GM18861 (cell line): Measurements from ENCODE around the gene SH3RF3.

ENCODE experiments used
- ATAC-seq: cut with Tn5 transposase; IDR thresholded peaks from one replicate; pipeline ENCODE4 v1.9.1; 2021; ENCODE audit not compliant: unreplicated experiment

Gene SH3RF3

DNA sequence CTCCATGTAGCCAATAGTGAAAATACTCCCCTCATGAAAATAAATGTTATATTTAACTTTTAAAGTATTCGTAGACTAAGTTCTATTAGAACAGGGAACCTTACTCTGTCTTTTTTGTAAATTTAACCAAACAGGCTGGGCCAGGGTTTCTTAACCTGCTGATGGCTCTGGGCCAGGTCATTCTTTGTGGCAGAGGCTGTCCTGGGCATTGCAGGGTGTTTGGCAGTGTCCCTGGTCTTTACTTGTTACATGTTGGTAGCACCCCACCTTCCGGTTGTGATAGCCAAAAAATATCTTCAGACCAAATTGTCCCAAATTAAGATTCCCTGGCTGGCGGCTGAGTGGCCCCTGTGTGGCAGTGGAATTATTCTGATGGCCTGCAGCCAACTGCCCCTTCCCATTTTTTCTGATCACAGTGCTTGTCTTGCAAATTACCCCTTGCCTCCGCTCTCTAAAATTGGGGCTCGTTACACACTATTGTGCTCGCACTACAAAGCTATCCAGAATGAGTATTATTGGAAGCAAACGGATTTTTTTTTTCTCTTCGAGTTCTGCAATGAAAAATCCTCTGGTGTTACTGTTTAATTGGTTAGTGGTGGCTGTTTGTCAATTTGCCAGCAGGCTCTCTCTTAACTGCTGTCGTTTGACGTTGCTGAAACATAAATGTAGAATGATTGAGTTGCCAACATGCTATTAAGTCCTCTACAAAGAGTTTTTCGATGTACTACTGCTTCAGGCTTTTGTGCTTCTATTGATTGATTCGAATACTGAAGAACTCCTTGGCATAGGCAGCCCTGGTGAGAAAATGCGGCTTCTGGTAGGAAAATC is 216.9 kb downstream of the SH3RF3 start:
- no peak for ATAC-seq

DNA sequence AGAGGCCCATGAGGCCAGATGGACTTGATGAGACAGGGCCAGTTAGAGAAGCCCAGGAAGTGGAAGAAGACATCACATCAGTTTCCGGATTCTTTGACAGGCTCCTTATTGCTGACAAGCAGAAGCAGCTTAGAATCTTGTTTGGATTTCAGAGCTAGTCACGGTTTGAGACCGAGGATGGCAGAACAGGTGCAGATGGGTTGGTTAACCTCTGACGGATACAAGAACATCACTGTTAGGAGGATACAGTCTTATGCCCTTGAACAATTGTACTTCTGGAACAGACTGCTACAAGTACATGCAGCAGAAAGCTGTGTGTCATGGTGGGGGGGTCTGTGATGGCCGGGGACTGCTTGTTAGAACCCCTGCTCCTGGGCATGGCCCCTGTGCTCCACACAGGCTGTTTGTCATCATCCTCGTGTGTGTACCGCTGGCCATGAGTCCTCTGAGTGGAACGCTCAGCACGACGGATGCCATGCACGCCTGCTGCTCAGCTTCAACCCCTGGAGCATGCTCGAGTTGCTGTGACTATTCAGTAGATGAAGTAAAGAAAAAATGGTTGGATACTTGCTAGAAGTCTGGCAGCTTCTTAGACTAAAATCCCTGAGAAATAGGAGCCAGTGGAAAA is 217.7 kb downstream of the SH3RF3 start:
- no peak for ATAC-seq

GRCh38 chr2:109347626-109348025 is 218.6 kb downstream of the SH3RF3 start:
- no peak for ATAC-seq

GRCh38 chr2:109348190-109348589 is 219.2 kb downstream of the SH3RF3 start:
- no peak for ATAC-seq

DNA sequence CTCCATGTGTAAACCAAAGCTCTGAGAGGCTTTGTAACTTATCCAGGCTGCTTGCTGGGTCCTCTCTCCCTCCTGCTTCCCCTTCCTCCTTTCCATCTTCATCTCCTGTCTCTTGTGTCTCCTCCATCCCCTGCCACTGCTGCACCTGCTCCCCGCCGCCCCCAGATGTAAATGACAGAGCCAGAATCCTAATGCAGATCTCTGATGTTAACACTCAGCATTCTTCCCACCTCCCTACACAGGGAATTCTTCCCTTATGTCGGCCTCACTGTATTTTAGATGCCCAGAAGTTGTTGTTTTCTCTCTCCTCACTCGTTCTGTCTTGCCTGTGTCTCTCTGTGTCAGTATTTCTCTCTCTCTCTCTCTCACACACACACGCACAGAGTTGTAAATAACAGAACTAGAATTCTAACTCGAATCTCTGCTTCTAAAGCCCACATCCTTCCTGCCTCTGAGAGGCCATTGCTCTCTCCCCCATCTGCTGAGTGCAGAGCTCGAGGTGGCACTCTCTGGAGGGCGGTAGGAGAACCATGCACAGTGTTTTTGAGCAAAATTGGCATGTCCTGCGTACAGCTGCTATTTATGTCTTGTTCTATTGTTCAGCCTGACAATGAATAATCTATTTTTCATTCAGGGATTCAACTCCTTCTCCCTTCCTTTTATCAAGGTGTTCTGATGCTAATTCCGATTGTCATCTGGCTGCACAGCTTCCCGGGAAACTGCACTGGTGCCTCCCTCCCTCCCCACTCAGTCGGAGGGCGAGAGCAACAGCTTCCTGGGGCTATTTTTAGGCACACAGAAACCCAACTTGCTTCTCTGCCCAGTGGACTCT is 219.9 kb downstream of the SH3RF3 start:
- ATAC-seq: peak; percentile 84

DNA sequence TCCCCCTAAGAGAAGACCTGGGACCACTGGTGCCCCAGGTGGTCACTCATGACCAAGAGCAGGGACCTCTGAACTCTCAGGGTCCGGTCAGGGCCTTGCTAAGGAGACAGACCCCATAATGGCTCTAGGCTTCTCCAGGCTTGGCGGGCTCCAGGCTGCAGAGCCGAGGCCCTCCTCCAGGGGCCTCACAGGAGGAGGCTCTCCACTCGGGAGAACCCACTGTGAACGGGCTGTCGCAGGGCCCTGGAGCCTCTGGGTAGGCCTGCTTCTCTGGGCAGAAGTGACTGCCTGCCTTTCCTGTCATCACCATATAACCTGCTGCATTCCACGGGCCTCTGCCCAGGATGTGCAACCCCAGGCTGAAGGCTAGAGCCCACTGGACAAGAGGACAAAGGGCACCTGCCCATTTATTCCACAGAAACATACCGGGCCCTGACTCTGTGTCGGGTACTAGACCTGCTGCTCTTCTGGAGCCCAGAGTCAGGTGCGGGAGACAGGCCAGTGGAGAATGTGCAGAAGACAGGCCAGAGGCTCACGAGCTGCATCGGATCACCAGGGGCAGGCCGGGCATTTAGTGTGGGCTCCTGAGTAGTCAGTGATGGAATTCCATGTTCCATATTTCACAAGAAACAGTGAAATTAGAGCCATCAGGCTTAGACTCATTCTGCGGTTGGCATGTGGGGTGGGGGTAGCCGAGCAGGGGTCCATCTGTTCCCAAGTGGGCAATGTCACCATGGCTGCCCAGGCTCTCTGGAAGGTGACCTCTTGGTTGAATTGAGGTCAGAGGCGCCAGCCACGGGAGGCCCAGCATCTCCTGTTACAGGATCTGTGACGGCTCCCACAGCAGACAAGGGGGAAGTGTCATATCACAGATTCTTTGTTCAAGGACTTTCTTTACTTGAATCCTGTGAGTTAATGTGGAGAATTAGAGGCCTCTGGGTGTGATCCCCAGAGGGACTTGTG is 220.8 kb downstream of the SH3RF3 start:
- no peak for ATAC-seq

DNA sequence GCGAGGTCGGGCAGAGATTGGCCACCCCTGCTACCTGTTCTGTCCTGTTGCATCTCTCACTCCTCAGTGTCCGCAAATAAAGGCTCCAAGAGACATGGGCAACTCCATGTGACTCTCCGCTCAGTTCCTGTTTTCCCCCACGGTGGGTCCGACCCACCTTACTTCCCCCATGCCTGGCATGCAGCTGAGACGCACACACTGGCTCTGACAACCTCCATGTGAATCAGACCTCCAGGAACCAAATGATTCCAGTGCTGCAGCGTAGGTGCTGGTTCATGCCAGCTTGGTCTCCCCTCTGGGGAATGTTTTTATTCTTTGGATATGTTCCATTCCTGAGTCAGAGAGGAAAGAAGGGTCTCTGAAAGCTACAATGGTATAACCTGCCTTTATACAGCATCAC is 221.5 kb downstream of the SH3RF3 start:
- no peak for ATAC-seq

DNA sequence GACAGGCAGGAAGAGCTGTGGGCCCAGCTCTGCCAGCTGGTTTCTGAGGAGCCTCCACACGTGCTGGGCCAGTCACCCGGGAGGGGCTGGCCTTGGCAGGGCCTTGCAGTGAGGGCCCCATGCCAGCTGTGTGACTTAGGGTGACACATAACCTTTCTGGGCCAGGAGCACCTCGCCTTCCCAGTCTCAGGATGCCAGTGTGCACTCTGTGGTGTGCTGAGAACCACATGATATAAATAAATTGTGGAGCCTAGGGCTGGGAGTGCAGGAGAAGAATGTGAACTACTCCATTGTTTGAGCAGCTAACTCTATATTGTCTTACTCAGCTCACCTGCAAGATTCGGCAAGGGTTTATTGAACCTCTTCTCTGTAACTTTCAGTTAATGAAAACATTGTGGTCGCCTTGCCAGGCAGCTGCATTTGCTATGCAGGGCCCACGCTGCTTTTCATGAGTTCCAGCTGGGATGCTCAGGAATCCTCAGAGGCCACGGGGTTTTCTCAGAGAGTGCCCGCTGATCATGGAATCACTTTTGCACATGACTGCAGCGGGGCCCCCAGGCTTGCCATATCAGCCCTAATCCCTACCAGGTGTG is 222.3 kb downstream of the SH3RF3 start:
- ATAC-seq: no peak

DNA sequence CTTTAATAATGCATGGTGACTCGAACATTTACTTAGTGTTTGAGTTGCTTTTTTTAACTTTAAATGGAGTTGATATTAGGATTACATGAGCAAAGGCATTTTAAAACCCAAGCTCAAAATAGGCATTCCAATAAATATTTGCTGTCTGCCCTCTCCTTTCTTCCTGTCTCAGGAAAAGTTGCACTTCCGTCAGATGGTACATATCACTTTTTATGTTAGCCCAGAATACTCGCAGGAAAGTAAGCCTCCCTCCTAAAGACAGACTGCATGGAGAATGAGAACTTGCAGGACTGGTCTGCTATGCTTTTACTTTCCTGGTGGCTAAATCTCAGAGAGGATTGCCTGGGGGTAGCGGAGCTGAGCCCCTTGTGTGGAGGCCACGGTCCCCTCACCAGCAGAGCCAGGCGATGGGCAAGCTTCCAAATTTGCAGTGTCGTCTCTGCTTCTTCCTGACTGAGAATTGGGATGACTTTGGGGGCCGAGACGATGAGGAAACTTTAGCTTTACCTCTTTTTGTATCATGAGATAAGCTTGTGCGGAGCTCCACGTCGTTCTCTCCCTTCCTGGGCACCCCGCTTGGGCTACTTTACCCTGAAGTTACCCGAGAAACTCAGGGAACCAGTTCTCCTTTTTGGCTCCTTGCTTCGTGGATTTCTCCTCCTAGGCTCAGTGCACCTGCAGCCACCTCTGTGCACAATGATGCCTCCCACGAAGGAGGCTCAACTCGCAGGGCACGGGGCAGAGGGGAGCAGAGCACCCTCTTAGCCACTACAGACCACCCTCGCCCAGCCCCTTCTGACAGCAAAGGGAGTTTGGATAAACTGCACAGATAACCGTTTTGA is 223.3 kb downstream of the SH3RF3 start:
- ATAC-seq: no peak

GRCh38 chr2:109352898-109353689 is 224.1 kb downstream of the SH3RF3 start:
- ATAC-seq: no peak

- no peak for ATAC-seq
Measured at GRCh38 chr2:109353806-109354745, 225.1 kb downstream of the SH3RF3 start.

GRCh38 chr2:109355192-109355843 is 226.3 kb downstream of the SH3RF3 start:
- no peak for ATAC-seq

GRCh38 chr2:109356324-109357035 is 227.5 kb downstream of the SH3RF3 start:
- no peak for ATAC-seq

GRCh38 chr2:109364217-109364616 is 235.2 kb downstream of the SH3RF3 start:
- ATAC-seq: no peak

DNA sequence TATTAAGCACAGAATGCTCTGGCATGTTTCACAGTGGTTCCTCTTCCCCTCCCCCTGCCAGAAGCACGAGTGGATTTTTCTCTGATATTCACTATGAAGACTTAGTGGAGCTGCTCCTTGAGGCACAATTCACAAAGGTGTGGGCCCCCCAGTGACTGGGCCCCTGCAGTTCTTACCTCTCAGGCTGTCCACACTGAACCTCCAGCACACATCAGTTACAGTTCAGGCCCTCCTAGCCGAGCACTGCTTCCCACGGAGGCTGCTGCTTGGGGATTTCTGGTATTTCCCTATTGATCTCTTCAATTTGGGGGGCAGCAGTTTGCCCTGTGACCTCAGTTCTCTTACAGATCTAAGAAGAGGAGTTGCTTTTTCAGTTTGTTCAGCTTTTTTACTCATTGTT is 236.1 kb downstream of the SH3RF3 start:
- no peak for ATAC-seq

DNA sequence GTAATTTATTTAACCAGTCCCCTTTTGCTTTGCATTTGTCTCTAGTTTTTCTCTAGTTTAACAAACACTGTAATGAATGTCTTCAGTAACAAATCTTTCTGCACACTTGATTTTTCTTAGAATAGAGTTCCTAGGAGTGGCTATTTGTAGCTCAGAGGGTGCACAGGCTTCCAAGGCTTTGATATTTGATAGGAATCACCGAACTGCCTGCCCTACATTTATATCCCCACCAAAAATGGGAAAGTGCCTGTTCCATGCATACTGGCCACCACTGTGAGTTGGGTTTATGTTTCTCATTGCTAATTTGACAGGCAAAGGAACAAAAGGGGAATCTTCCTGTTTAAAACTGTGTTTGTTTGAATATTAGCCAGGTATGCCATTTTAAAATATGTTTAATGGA is 238.7 kb downstream of the SH3RF3 start:
- ATAC-seq: no peak
